ENCODE data around the gene METTL4.
A peak's percentile ranks its signal among the peaks of the same experiment; 100 is the strongest.

METTL4 gene

DNA sequence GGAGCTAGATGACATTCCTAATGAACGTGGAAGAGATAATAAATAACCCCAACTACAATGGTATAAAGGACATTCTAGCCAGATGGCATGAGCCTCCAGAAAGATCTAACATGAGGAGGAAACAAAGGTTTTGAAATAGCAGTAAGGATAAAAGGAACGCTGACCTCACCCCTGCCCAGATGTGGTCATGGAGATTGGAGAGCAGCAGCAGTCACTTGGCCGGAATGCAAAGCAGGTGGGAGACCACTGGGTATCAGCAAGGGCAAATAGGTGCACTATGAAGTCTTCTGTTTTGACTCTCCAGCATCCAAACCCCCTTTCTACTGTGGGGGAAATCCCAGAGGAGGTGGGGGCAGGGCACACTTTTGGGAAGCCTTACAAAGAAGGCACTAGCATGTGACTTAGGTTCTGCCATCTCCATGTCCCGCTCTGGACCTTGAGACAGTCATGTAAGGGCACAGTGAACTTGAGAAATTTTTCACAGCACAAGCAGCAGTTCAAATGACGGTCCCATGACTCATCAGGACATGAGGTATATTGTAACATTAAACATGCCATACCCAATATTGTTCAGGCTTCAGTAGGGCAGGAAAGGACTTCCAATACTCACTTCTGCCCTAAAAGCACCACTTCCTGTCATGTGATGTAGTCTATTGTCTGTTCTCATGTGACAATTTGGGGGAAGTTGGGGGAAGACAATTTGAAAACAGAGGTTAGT, 55.2 kb downstream of the METTL4 start:
- peak; percentile 3 for DNase-seq (ENCODE audit: low spot score)

- no peak for DNase-seq (ENCODE audit: low spot score)
Measured at GRCh38 chr18:2515171-2515787, 56.0 kb downstream of the METTL4 start.

DNA sequence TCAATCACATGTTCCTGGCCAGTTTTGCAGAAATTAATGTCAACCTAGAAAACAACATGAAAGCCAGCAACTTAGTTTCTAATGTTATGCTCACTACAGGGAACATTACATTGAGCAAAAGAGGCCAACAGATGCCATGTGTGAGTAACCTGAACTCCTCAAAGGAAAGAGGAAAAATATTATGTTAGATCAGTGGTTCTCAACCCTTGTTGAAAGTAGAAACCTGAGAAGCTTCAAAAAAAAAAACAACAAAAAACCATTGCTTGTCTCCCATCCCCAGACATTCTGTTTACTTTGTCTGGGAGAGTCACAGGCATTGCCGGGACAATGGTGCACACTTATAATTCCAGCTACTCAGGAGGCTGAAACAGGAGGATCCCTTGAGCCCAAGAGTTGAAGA, 57.7 kb downstream of the METTL4 start:
- no peak for DNase-seq (ENCODE audit: low spot score)

DNA sequence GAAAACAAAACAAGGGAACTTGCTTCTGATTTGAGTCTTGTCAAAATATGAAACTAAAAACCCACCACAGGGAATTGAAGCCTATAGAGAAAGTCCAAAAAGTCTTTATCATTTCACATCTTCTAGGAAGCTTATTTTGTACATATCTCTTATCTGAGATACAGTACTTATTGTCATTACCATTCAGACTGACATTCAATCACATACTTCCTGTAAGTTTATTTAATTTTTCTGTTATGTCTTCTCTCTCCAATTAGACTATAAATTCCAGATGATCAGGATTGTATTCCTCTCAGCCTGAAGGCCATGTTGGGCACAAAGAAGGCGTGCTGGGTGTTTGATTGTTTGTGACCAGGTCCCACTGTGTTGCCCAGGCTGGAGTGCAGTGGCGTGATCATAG, 59.2 kb downstream of the METTL4 start:
- no peak for DNase-seq (ENCODE audit: low spot score)

- no peak for DNase-seq (ENCODE audit: low spot score)
Measured at GRCh38 chr18:2511451-2511850, 59.9 kb downstream of the METTL4 start.

DNA sequence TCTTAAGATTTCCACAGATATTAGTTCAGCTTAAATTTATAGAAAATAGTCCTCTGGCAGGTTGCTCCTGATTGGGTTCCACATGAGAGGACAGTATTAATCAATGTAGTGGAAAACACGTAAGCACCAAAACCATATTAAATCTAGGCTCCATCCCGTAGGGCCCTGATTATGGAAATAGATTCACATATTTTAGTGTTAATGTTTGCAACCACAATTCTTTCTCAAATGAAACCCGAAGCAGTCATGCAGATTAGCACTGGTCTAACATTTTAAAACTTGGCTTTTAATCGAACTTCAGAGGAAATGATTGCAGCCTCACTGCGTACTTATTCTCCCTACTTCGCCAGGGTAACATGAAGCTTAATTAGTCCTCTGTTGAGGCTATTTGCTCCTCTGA, 60.9 kb downstream of the METTL4 start:
- DNase-seq (ENCODE audit: low spot score), result no peak

- no peak for DNase-seq (ENCODE audit: low spot score)
Measured at GRCh38 chr18:2508678-2509077, 62.6 kb downstream of the METTL4 start.

- no peak for DNase-seq (ENCODE audit: low spot score)
Measured at GRCh38 chr18:2508155-2508554, 63.1 kb downstream of the METTL4 start.

DNA sequence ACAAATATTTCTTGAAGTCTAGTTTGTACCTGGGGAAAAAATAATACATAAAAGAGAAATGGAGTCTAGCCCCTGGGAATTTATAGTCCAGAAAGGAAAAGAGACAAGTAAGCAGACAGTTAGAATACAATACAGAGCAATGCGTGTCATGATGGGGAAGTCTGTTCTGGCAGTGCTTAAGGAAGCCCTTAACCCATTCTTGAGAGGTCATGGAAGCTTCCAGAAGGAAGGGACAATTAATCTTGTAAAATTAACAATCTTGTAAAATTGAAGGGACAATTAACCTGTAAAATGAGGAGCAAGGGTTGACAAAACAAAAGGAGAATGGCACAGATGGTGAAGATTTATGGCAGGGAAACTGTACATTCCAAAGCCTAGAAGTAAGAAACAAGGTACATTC, 66.7 kb downstream of the METTL4 start:
- DNase-seq (ENCODE audit: low spot score), result no peak

GRCh38 chr18:2502880-2503279, 68.4 kb downstream of the METTL4 start:
- no peak for DNase-seq (ENCODE audit: low spot score)

GRCh38 chr18:2502394-2502793, 68.9 kb downstream of the METTL4 start:
- no peak for DNase-seq (ENCODE audit: low spot score)

- DNase-seq (ENCODE audit: low spot score), result no peak
Measured at GRCh38 chr18:2497797-2498196, 73.5 kb downstream of the METTL4 start.

DNA sequence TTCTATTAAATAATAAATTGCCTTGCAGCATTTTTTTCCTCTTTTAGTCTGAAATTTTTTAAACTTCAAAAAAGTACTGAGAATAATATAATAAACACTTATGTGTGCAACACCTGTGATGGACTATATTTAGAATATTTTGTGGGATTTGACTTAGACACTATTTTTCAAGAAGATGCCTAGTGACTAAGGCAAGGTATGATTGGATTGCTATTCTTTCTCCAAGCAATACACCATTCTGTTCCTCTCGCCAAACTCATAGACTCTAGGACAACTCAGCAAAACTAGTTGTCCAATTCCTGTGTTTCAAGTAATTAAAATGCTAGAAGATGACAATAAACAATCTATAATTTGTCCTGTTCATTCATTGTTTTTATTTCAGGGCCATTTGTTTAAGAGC, 75.9 kb downstream of the METTL4 start:
- DNase-seq (ENCODE audit: low spot score), result no peak

- DNase-seq (ENCODE audit: low spot score), result no peak
Measured at GRCh38 chr18:2494921-2495320, 76.4 kb downstream of the METTL4 start.
